ENCODE results near the gene DNAJB2. TPM values are rescaled to one million over a fixed set of nuclear protein-coding genes. Genes with fewer than 3 reads are reported as not detected.
"Not testable (repeated sequence)": the region's sequence is repeated elsewhere in the genome, so short reads cannot be mapped to it uniquely, and the experiment has no call there.

DNAJB2 gene
- total RNA-seq, 1 donor from 2014 or later, result 31.7 TPM

DNA sequence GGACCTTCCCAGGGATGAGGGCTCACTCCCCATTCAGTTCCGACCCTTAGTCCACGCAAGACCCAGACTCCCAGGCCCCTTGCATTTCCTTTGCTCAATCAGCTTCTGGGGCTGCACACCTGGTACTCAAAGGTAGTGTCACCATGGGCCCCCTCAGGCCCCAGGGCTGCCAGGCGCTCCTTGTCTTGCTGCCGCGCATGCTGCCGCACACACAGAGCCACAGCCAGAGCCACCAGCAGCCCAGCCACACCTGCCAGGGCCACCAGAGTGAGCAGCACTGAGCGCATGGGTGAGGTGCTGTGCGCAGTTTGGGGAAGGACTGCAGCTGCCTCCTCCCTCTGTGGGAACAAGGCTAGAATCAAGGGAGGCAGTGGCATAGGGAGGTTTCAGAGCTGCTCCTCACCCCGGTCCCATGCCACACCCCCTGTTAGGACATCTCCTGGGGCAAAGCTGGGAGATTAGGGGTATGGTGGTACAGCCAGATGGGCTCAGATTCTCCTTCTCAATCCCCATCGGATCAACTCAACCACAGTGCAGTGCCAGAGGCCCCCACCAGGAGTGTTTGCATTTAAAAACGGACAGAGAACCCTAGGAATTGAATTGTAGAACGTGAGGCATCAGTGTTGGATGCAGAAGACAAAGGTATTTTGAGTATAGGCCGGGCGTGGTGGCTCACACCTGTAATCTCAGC lies 18.7 kb downstream of the DNAJB2 start:
- no peak for DNase-seq (ENCODE audit: extremely low read depth, low read depth, low spot score)

GRCh38 chr2:219298759-219299371 lies 19.7 kb downstream of the DNAJB2 start:
- DNase-seq (ENCODE audit: extremely low read depth, low read depth, low spot score), result no peak

GRCh38 chr2:219299372-219299760 lies 20.2 kb downstream of the DNAJB2 start:
- DNase-seq (ENCODE audit: extremely low read depth, low read depth, low spot score), result no peak

GRCh38 chr2:219300022-219300421 lies 20.9 kb downstream of the DNAJB2 start:
- DNase-seq (ENCODE audit: extremely low read depth, low read depth, low spot score), result no peak

DNA sequence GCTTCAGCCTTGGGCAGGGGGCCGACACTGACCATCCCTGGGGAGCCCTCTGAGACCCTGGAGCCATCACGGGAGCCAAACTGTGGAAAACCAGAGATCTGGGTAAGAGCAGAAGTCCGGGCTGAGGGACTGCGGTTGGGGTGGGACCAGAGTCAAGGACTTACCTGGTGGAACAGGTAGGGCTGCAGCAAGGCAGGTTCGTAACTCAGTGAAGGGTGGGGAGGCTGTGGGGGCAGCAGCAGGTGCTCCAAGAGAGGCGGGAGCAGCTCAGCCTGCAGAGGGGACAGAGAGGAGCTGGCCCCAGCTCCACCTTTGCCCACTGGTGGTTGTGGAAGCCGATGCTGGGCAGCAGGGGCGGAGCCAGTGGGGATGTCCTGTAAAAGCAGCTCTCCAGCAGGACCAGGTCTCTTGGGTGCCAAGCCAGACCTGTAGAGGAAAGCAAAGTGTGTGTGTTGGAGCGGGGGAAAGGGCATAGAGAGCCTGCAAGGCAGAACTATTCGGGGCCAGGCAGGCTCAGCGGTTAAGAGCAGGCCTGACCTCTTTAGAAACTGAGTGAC lies 23.3 kb downstream of the DNAJB2 start:
- no peak for DNase-seq (ENCODE audit: extremely low read depth, low read depth, low spot score)

GRCh38 chr2:219304223-219304622 lies 25.1 kb downstream of the DNAJB2 start:
- DNase-seq (ENCODE audit: extremely low read depth, low read depth, low spot score), result no peak

DNA sequence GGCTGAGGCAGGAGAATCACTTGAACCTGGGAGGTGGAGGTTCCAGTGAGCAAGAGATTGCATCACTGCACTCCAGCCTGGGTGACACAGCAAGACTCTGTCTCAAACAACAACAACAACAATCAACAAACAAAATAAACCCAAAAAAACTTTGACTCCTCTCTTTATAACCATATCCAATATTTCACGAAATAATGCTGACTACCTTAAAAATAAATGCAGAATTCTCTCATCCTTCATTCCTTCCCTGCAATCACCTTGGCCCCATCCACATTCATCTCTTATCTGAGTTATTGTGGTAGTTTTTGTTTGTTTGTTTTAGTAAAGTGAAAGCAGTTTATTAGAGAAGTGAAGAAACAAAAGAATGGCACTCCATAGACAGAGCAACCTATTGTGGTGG lies 26.9 kb downstream of the DNAJB2 start:
- no peak for DNase-seq (ENCODE audit: extremely low read depth, low read depth, low spot score)

GRCh38 chr2:219308142-219309101 lies 29.3 kb downstream of the DNAJB2 start:
- no peak for DNase-seq (ENCODE audit: extremely low read depth, low read depth, low spot score)

DNA sequence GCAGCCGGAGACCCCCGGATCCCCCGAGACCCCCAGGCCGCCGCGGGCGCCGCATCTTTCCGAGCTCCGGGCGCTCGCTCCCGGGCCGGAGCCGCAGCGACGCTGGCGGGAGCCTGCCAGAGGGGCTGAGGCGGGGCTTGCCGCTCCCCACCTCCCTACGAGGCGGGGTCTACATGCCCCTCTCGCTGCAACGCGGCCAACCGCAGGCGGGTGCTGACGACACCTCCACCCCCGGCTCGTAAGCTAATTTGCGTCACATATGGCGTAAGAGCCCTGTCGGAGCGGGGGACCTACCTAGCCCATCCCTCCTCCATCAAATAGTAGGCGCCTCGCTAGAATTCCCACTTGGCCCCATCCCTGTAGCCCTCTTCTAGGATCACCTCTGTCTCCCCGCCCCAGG lies 30.1 kb downstream of the DNAJB2 start, which contains the start of gene PTPRN:
Gene PTPRN, minus strand, starts transcription at position 124 of the 400 bp plus-strand sequence. Its CDS starts 69 bp downstream, at position 55.
- DNase-seq (ENCODE audit: extremely low read depth, low read depth, low spot score), result no peak

DNA sequence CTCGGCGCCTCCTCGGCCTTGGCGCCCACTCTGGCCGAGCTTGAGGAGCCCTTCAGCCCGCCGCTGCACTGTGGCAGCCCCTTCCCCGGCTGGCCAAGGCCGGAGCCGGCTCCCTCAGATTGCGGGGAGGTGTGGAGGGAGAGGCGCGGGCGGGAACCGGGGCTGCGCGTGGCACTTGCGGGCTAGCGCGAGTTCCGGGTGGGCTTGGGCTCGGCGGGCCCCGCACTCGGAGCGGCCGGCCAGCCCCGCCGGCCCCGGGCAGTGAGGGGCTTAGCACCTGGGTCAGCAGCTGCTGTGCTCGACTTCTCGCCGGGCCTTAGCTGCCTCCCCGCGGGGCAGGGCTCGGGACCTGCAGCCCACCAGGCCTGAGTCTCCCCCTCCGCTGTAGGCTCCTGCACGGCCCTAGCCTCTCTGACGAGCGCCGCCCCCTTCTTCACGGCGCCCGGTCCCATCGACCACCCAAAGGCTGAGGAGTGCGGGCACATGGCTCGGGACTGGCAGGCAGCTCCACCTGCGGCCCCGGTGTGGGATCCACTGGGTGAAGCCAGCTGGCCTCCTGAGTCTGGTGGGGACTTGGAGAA lies 33.6 kb downstream of the DNAJB2 start:
- not testable (repeated sequence) for DNase-seq (ENCODE audit: extremely low read depth, low read depth, low spot score)

- DNase-seq (ENCODE audit: extremely low read depth, low read depth, low spot score), result no peak
These were observed 35.8 kb downstream of the DNAJB2 start for GRCh38 chr2:219314804-219315468.

- no peak for DNase-seq (ENCODE audit: extremely low read depth, low read depth, low spot score)
These were observed 44.3 kb downstream of the DNAJB2 start for GRCh38 chr2:219323434-219323833.

GRCh38 chr2:219325136-219325535 lies 46.0 kb downstream of the DNAJB2 start:
- no peak for DNase-seq (ENCODE audit: extremely low read depth, low read depth, low spot score)

DNA sequence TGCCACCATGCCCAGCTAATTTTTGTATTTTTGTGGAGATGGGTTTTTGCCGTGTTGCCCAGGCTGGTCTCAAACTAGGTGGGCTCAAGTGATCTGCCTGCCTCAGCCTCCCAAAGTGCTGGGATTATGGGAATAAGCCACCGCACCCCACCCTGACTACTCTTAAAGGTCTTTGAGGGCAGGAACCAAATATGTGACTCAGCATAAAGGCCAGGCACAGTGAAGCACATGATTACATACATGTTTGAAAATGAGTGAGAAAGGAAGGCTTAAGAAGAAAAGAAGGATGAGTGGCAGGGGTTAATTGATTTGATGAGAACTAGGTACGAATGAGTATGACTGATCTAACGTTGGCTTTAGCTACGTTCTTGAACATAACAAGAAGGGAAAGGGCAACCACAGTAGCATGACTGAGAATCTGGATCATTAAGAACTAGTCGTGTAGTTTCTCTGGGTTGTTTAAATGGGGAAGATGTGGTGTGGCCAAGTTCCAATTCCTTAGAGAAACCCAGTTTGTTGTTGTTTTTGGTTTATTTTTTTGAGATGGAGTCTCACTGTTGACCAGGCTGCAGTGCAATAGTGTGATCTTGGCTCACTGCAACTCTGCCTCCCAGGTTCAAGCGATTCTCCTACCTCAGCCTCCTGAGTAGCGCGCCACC lies 46.6 kb downstream of the DNAJB2 start:
- DNase-seq (ENCODE audit: extremely low read depth, low read depth, low spot score), result no peak

GRCh38 chr2:219327719-219328118 lies 48.6 kb downstream of the DNAJB2 start:
- no peak for DNase-seq (ENCODE audit: extremely low read depth, low read depth, low spot score)

- no peak for DNase-seq (ENCODE audit: extremely low read depth, low read depth, low spot score)
These were observed 52.5 kb downstream of the DNAJB2 start for GRCh38 chr2:219331560-219332213.

GRCh38 chr2:219332542-219332941 lies 53.4 kb downstream of the DNAJB2 start, which contains the start of gene RESP18:
Gene RESP18, minus strand, starts transcription at chr2:219332744.
- no peak for DNase-seq (ENCODE audit: extremely low read depth, low read depth, low spot score)

DNA sequence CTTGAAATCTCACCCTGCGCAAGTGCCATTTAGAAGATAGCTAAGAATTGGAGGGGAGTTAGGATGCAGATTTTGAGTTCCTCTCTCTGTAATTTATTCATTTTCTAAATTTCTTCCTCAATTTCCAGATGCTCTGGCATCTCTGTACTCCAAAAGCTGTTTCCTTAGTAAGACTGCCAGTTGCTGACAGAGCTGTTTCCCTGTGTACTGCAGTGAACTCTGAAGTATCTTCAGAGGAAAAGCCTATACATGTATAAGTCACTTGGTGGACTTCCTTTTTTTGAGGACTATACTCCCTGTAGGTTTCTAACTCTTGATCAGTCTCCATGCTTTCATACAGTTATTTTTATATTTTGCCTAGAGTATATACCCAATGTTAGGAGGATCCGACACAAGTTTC lies 54.9 kb downstream of the DNAJB2 start:
- DNase-seq (ENCODE audit: extremely low read depth, low read depth, low spot score), result no peak

- no peak for DNase-seq (ENCODE audit: extremely low read depth, low read depth, low spot score)
These were observed 56.2 kb downstream of the DNAJB2 start for GRCh38 chr2:219335373-219335786.
